Activated CD8-positive, alpha-beta T cell treated with anti-CD3 and anti-CD28 coated beads, Interleukin-2, amount 10 ng/mL, durations not matched to agents 7 days and 5 days (primary cell): ENCODE data around the gene DPP6. TPM values are rescaled to one million over a fixed set of nuclear protein-coding genes. Genes with fewer than 3 reads are reported as not detected.
"Not testable (repeated sequence)": the region's sequence is repeated elsewhere in the genome, so short reads cannot be mapped to it uniquely, and the experiment has no call there.

Source experiments
- ATAC-seq: fragments of 150-1000 bp; cut with Tn5 transposase; one replicate; pipeline ENCODE4 v1.10.0; 2021; ENCODE audit warnings: moderate library complexity
- CTCF ChIA-PET: fragments of 350-600 bp; sonication (Branson Sonifier 250); formaldehyde crosslinking; loops from one replicate; lab custom pipeline; 2021; ENCODE audit warnings: antibody characterized with exemption; lab: Charles Lee
- POLR2A ChIA-PET: fragments of 350-600 bp; sonication (Branson Sonifier 250); formaldehyde crosslinking; loops from one replicate; lab custom pipeline; 2021; ENCODE audit warnings: antibody characterized with exemption; lab: Charles Lee
- DNase-seq: peaks from one replicate; pipeline ENCODE4 v3.0.0-alpha.2; 2020
- H3K27ac Mint-ChIP-seq: one replicate; pipeline ENCODE4 v1.8.0; 2021; ENCODE audit warnings: mild to moderate bottlenecking, mixed read lengths
- H3K27me3 Mint-ChIP-seq: one replicate; pipeline ENCODE4 v1.8.0; 2021; ENCODE audit warnings: low read depth, mixed read lengths
- H3K36me3 Mint-ChIP-seq: one replicate; pipeline ENCODE4 v1.8.0; 2021; ENCODE audit warnings: low read depth, mixed read lengths
- H3K4me1 Mint-ChIP-seq: one replicate; pipeline ENCODE4 v1.8.0; 2021; ENCODE audit warnings: low read depth, mixed read lengths
- H3K4me3 Mint-ChIP-seq: one replicate; pipeline ENCODE4 v1.8.0; 2021; ENCODE audit warnings: mild to moderate bottlenecking, mixed read lengths
- H3K9me3 Mint-ChIP-seq: one replicate; pipeline ENCODE4 v1.8.0; 2022; ENCODE audit warnings: mixed read lengths; ENCODE audit not compliant: insufficient read depth
- total RNA-seq, 2 experiments: library from RNA; stranded (reverse); gene quantifications; one replicate each; pipeline ENCODE4 v1.2.3, GENCODE V29; 2021

DPP6 gene
- total RNA-seq, 2 experiments from 2014 or later, result not detected

DNA sequence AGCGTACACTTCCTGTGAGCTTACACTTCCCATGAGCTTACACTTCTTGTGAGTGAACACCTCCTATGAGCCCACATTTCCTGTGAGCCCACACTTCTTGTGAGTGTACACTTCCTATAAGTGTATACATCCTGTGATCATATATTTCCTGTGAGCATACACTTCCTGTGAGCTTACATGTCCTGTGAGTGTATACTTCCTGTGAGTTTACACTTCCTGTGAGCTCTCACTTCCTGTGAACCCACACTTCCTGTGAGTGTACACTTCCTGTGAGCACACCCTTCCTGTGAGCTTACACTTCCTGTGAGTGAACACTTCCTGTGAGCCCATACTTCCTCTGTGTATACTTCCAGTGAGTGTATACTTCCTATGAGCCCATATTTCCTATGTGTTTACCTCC, 82.5 kb downstream of the DPP6 start:
- H3K4me1 Mint-ChIP-seq, DNase-seq, H3K4me3 Mint-ChIP-seq, H3K36me3 Mint-ChIP-seq, H3K27me3 Mint-ChIP-seq, ATAC-seq, H3K9me3 Mint-ChIP-seq, POLR2A ChIA-PET, CTCF ChIA-PET: not testable (repeated sequence)
- peak overlapping the region; percentile 61 for H3K27ac Mint-ChIP-seq

DNA sequence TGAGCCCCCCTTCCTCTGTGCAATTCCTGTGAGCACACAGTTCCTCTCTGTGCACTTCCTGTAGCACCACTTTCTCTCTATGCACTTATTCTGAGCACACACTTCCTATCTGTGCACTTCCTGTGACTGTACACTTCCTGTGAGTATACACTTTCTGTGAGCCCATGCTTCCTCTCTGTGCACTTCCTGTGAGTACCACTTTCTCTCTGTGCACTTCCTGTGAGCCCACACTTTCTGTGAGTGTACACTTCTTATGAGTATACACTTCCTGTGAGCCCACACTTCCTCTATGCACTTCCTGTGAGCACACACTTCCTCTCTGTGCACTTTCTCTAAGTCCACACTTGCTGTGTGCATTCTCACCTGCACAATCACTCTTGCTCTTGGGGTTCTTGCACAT, 83.4 kb downstream of the DPP6 start:
- H3K9me3 Mint-ChIP-seq, H3K4me3 Mint-ChIP-seq, POLR2A ChIA-PET, CTCF ChIA-PET, H3K4me1 Mint-ChIP-seq, DNase-seq, H3K36me3 Mint-ChIP-seq, H3K27me3 Mint-ChIP-seq, ATAC-seq: not testable (repeated sequence)
- peak overlapping the region; percentile 55 for H3K27ac Mint-ChIP-seq

DNA sequence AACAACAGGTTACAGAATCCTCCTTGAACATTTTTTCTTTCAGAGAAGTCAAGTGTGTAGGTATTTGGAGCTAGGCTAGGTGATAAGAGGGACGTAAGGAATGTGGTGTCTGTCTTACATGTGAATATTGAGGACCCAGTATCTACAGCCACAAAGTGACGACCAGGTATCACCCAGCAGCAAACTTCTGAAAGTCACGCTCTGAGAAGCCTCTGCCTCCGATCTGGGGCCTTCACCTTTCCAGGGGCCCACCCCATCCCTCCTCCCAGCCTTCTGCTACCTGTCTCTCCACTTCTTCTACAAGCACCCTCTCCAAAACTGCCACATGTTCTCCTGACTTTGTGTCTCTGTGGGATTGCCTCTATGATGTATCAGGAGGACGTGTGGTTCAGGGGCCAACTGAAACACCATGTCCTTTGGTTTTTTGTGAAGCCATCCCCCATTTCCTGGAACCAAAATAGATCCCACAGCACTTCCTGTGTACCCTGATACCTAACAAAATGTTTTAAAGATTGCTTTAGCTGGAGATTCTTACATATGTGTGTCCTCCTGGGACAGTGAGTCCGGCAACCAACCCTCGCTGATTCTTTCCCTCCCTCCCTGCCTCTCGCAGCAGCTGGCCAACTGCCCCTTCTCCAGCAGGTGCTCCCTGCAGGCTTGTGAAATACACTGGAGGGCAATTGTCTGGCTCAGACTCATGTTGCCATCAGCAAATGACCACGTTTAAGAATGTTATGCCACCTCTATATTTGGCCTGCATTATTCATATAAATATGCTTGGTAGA, 93.9 kb downstream of the DPP6 start:
- peak; percentile 44 for ATAC-seq
- H3K27me3 Mint-ChIP-seq, POLR2A ChIA-PET, DNase-seq, H3K4me3 Mint-ChIP-seq, H3K36me3 Mint-ChIP-seq, H3K9me3 Mint-ChIP-seq, CTCF ChIA-PET, H3K4me1 Mint-ChIP-seq: not testable (repeated sequence)
- H3K27ac Mint-ChIP-seq, result peak overlapping the region; percentile 34

DNA sequence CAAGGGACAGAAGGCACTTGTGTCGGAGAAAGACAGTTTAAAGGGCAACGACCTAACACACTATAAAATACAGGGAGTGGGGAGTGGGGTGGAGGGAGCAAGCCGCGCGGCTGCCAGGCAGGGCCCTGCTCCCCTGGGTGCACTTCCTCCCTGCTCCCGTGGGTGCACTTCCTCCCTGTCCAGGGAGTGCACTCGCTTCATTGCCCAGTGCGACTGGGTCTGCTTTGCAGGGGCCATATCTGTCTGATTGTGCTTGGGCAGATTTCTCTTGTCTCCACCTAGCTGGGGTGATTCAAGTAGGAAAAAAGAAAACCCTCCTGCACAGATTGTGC, 94.5 kb downstream of the DPP6 start:
- DNase-seq, H3K4me3 Mint-ChIP-seq, H3K36me3 Mint-ChIP-seq, CTCF ChIA-PET, POLR2A ChIA-PET, ATAC-seq, H3K4me1 Mint-ChIP-seq, H3K9me3 Mint-ChIP-seq, H3K27me3 Mint-ChIP-seq: not testable (repeated sequence)
- H3K27ac Mint-ChIP-seq, result peak overlapping the region; percentile 34

DNA sequence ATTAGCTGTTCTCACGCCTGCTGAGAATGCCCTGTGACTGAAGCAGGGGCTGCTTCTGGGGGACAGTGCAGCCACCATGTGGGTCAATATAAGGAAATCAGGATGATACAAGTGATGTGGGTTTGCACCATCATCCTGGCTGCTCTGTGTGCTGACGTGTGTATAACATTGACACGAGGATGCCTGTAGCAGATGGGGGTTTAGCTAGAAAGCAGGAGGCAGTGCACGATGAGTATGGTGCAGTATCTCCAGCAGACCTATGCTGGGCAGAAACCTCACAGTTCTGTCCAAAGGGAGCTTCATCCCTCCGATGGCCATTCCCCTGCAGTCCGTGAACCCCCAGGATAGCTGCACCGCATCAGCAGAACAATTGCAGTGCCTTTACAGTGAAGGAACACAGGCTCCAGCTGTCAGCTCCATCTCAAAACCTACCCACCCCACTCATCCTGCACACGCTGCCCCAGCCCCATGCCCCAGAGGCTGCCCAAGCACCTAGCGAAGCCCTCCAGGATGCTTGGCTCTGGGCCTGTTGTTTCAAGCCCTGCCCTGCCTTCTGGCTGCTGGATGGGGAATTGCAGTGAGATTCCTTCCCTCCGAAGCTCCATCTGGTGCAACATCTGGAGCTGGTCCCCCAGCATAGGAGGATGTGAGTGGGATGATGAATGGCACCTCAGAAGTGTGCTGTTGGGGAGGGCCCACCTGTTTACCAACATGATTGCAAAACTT, 96.8 kb downstream of the DPP6 start:
- H3K27ac Mint-ChIP-seq, H3K36me3 Mint-ChIP-seq, H3K4me3 Mint-ChIP-seq, ATAC-seq, H3K4me1 Mint-ChIP-seq, H3K27me3 Mint-ChIP-seq, CTCF ChIA-PET, POLR2A ChIA-PET, H3K9me3 Mint-ChIP-seq, DNase-seq: not testable (repeated sequence)

DNA sequence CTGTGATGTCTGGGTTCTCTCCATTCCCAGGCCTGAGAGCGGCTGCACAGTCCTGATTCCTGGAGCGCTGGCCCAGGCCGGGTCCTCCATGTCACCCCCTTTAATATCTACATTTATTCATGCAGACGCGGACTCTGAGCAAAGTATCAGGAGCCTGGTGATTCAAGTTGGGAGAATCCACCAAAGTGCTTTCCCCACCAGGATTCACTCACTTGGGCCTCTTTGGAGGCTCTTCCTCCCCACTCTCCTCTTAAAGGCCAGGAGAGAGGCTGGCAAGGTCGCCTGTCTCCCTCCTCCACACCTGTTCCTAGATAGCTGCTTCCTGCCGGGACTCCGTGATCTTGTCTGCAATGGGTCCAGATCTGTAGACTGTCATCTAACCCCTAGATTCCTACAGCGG, 98.5 kb downstream of the DPP6 start:
- POLR2A ChIA-PET, ATAC-seq, DNase-seq, H3K27ac Mint-ChIP-seq, H3K4me1 Mint-ChIP-seq, H3K9me3 Mint-ChIP-seq, H3K27me3 Mint-ChIP-seq, CTCF ChIA-PET, H3K4me3 Mint-ChIP-seq, H3K36me3 Mint-ChIP-seq: not testable (repeated sequence)

DNA sequence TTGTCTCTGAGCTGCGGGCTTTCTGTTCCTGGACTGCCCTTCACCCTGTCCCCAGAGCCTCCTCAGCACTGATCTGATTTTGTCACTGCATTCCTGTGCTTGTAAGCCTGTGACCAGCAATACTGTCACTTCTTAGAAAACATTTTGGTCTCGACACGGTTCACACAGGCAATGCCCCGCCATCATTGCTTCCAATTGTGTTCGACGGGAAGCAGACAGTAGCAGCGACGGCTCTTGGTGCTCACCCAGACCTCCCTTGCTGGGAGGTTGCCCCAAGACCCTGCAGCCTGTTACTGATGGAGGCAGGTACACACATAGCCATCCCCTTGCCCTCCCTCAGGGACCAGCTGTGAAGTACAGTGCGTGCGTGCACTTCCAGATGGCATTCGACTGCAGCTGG, 99.1 kb downstream of the DPP6 start:
- H3K27ac Mint-ChIP-seq, H3K4me3 Mint-ChIP-seq, ATAC-seq, H3K27me3 Mint-ChIP-seq, H3K9me3 Mint-ChIP-seq, H3K36me3 Mint-ChIP-seq, POLR2A ChIA-PET, DNase-seq, CTCF ChIA-PET, H3K4me1 Mint-ChIP-seq: not testable (repeated sequence)

DNA sequence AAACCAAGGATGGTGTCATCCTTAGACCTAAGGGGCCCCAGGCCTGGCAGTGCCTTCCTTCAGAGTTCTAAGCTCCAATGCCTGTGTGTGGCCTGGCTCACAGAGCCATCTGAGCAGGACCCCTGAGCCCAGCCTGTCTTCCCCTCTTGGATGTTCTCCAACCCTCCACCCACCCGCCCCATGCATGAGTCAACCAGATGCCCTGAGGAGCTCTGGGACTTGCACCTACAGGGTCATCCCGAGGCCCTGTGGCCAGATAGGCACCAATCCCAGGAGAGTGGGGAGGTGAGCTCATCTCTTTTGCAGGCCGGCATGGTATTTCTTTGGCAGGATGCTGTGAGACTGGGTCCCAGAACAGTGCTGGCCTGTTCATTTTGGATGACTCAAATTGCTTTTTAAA, 103.7 kb downstream of the DPP6 start:
- POLR2A ChIA-PET, H3K27ac Mint-ChIP-seq, H3K36me3 Mint-ChIP-seq, H3K4me1 Mint-ChIP-seq, H3K9me3 Mint-ChIP-seq, CTCF ChIA-PET, DNase-seq, H3K4me3 Mint-ChIP-seq, ATAC-seq, H3K27me3 Mint-ChIP-seq: not testable (repeated sequence)

DNA sequence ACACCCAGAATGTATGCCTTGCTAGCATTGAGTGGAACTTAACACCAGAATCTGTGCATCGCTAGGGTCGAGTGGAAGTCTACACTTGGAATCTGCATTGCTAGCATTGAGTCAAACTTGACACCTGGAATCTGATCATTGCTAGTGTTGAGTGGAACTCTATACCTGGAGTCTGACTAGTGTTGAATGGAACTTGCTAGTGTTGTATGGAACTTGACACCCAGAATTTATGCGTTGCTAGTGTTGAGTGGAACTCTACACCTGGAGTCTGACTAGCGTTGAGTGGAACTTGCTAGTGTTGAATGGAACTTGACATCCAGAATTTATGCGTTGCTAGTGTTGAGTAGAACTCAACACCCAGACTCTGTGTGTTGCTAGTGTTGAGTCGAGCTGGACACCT, 110.7 kb downstream of the DPP6 start:
- POLR2A ChIA-PET, H3K4me3 Mint-ChIP-seq, H3K4me1 Mint-ChIP-seq, H3K27me3 Mint-ChIP-seq, H3K36me3 Mint-ChIP-seq, H3K27ac Mint-ChIP-seq, CTCF ChIA-PET, ATAC-seq, DNase-seq, H3K9me3 Mint-ChIP-seq: not testable (repeated sequence)

DNA sequence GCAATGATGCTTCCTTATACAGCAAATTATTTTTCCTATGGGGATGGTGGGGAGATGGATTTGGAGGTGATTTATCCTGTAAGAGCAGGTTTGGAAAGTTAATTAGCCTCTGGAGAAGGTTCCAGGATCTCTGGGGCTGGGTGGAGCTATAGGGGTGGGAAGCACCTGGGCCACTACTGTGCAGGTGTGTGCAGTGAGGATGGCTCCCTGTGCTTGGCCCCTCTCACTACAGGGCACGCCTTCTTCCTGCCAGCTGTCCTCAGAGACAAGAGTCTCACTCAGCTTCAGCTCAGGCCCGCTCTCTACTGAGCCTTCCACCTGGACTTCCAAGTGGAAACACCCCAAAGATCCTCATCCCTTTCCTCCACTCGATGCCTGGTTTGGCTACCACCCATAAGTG, 111.4 kb downstream of the DPP6 start:
- H3K4me1 Mint-ChIP-seq, ATAC-seq, POLR2A ChIA-PET: not testable (repeated sequence)

DNA sequence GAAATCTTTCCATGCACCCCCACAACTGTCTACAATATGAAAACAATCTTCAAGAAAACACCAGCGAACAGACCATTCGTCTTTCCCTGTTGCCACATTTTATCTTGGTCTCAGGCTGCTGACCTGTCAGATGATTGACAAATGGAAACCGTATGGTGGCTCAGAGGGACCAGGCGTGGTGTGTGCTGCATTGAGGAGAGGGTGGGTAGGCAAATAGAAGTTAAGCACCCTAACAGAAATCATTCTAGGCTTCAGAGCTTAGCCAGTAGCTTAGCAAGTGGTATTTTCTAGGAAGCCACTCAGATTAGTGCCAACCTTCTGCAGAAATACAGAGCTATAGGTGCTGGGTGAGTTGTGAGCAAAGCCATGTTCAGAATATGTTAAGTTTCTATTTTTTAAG, 114.9 kb downstream of the DPP6 start:
- H3K9me3 Mint-ChIP-seq, result no peaks in the 10 kb centered on the region
- no peaks in the 10 kb centered on the region for H3K36me3 Mint-ChIP-seq
- DNase-seq (no peak), ATAC-seq (no peak)
- H3K27ac Mint-ChIP-seq, result no peak overlapping the region
- no peak overlapping the region for H3K4me3 Mint-ChIP-seq
- H3K4me1 Mint-ChIP-seq, result no peaks in the 10 kb centered on the region
- ChIA-PET CTCF (no interaction called here), POLR2A (no interaction called here)
- no peaks in the 10 kb centered on the region for H3K27me3 Mint-ChIP-seq

More for the DNA sequence above, 111.4 kb downstream of the DPP6 start:
- CTCF ChIA-PET, H3K36me3 Mint-ChIP-seq, DNase-seq, H3K27me3 Mint-ChIP-seq, H3K4me3 Mint-ChIP-seq, H3K9me3 Mint-ChIP-seq, H3K27ac Mint-ChIP-seq: not testable (repeated sequence)

DNA sequence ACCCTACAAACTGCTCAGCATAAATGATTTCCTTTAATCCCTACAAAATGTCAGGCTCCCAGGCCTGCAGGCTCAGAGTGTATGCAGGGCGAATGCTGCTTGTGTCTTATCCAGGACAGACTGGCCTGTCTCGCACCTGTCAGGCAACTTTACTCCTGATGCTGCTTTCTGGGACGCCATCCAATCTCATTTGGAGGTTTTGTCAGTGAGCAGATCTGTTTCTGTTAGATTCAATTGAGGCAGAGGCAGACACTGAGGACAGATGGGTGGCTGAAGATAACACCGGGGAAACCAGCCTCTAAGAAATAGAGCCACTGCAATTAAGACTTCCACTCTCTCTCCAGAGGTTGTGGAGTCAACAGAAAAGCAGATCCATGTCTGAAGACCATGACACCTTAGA, 115.6 kb downstream of the DPP6 start:
- ChIA-PET POLR2A (no interaction called here), CTCF (no interaction called here)
- H3K27me3 Mint-ChIP-seq, result no peaks in the 10 kb centered on the region
- no peak for DNase-seq
- H3K36me3 Mint-ChIP-seq, result no peaks in the 10 kb centered on the region
- H3K27ac Mint-ChIP-seq, result no peak overlapping the region
- H3K9me3 Mint-ChIP-seq, result no peaks in the 10 kb centered on the region
- no peaks in the 10 kb centered on the region for H3K4me1 Mint-ChIP-seq
- H3K4me3 Mint-ChIP-seq, result no peak overlapping the region
- ATAC-seq, result no peak
